Activated effector memory CD4-positive, alpha-beta T cell treated with Interleukin-2 at 50 U/mL for 16 hours (primary cell): ENCODE measurements around the gene LIPK.

ENCODE experiments used
- DNase-seq: peaks from one replicate; pipeline ENCODE4 v3.0.0-alpha.2; 2020

The LIPK gene

DNA sequence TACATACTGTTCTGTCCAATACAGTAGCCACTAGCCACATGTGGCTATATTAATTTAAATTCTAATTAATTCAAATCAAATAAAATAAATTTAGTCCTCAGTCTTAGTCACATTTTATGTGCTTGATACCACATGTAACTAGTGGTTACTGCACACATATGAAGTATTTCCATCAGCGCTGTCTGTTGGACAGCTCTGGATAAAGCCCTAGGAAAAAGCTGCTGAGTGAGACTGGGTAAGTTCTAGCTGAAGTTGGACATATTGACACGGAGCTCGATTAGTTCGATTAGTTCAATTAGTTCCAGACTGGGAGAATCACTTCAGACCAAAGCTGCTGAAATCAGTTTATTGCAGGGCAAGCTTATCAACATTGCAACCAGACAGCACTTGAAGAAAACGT lies 81.4 kb downstream of the LIPK start:
- DNase-seq = no peak

DNA sequence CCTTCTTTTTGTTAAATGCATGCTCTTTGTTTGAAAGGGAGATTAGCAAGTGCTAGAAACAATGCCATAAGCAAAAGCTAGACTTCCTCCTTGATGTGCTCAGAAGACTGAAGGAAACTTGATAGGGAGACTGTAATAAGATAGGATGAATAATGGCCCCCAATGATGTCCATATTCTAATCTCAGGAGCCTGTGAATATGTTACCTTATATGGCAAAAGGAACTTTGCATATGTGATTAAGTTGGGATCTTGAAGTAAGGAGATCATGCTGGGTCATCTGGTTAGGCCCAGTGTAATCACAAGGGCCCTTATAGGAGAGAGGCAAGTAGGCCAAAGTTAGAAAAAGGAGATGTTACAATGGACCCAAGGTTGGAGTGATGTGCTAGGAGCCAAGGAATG lies 82.9 kb downstream of the LIPK start:
- DNase-seq = no peak

DNA sequence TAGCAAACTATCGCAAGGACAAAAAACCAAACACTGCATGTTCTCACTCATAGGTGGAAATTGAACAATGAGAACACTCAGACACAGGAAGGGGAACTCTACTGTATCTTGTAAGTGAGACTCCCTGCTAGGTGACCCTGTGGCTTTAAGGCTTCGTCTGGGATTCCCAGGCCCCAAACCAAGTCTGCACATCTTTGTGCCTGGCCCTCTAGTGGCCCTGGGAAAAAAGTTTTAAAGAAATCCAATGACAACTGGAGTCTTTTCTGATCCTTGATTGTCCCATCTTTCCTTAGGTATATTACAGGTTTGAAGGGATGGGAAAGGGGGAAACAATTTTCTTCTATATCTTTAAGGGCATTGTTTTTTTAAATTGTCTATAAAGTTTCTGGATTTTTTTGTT lies 85.9 kb downstream of the LIPK start:
- no peak for DNase-seq

DNA sequence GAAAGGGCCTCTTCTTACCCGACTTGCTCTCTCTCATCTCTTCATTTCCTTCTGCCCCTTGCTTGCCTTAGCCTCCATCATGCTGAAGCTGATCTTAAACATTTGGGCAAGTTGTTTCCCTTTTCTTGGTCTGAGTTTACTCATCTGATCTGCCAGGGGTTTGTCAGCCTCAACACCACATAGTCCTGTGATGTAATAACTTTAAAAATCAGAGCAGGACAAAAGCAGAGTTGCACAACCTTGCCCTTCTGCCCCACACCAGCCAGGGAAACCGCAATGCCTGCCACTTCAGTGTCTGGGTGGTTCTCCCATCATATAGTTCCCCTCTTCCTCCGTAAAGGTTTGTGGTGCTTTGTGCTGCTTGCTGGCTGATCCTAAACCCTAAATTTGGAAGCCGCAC lies 86.6 kb downstream of the LIPK start:
- no peak for DNase-seq

DNA sequence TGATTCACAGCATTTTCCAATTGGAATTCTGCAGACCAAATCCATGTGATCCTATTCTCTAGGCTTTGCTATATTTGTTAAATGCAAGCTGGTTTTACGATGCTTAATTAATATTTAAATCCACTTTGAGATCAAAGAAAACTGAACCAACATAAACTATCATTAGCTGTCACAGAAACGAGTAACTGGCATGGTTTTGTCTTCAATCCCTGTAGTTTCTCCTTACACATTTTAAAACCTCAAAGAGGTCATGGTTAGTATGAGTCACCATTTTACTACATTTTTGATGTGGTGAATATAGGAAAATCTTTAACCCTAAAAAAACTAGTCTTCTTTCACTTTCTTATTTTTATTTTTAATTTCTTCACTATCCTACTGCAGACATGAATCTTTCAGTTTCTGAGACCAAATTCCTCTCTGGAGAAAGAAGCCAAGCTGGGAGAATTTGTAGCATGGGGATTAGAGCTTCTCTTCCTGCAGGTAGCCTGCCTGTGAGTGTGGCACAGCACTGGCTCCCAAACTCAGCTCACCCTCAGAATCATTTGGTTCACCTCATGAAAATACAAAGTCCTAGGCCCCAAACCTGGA lies 87.8 kb downstream of the LIPK start:
- no peak for DNase-seq

DNA sequence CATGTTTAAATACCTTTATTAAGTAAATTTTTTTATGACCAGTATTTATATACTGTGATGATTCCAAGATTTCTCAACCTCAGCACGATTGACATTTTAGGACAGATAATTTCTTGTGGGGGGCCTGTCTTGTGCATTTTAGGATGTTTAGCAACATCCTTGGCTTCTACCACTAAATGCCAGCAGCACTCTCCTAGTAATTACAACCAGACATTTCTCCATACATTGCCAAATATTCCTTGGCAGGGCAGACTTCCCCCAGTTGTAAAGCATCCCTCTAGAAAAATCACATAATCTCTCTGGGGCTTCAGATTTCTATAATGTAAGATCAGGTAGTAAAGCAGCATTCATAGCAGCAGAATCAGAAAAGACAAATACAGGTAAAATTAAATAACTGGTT lies 88.7 kb downstream of the LIPK start:
- DNase-seq = no peak

DNA sequence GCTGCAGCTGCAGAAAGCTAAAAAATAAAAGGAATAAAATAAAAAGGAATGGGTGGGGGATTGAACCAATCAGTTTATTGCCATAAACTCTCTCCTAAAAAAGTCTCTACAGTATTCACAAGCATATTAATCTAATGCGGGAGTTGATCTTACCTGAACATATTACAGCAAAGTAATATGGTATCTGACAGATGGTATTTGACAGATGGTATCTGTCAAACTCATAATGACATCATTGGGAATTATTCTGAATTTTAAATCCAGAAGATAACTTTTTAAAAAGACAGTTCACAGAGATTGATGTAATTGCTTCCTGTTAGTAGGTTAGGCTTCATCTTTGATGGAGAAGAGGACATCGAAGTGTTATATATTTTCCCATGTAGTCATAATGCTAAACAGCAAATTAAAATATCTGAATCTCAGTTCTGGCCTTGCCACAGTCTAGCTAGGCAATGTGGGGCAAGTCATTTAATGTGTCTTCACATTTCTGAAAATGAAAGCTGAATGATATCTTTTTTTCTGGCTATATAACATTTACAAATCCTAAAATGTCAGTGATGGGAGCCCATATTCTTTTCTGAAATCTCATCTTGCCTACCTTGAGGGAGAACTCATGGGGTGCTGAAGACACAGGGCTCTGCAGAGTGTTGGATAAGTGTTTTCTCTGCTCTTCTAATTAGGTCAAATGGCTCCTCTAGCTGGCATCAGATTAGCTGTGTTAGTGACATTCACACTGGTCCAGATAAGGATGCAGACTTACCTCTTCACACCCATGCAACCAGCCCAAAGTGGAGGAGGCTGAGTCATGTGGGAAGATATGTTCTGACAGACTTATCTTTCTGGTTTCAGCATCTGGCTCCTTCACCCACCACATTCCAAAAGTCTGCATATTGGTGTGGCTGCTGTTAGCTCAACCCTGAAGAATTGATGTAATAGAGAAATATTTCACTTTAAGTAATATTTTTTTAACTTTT lies 94.4 kb downstream of the LIPK start:
- no peak for DNase-seq
